Glutamatergic neuron (in vitro differentiated cells): ENCODE data around the gene ZYG11B. TPM values are rescaled to one million over a fixed set of nuclear protein-coding genes. Genes with fewer than 3 reads are reported as not detected.

ENCODE experiments used
- DNase-seq: peaks from one replicate; pipeline ENCODE4 v3.0.0; 2022
- H3K27ac Mint-ChIP-seq: one replicate; pipeline ENCODE4 v1.8.0; 2020; ENCODE audit warnings: mild to moderate bottlenecking, mixed read lengths, inconsistent platforms; ENCODE audit not compliant: unreplicated experiment
- H3K27me3 Mint-ChIP-seq: one replicate; pipeline ENCODE4 v1.8.0; 2020; ENCODE audit warnings: mild to moderate bottlenecking, moderate library complexity, mixed read lengths, inconsistent platforms; ENCODE audit not compliant: unreplicated experiment
- H3K36me3 Mint-ChIP-seq: one replicate; pipeline ENCODE4 v1.8.0; 2020; ENCODE audit warnings: mild to moderate bottlenecking, mixed read lengths, inconsistent platforms; ENCODE audit not compliant: unreplicated experiment
- H3K4me1 Mint-ChIP-seq: one replicate; pipeline ENCODE4 v1.8.0; 2020; ENCODE audit warnings: mild to moderate bottlenecking, low read depth, mixed read lengths, inconsistent platforms; ENCODE audit not compliant: unreplicated experiment
- H3K4me3 Mint-ChIP-seq: one replicate; pipeline ENCODE4 v1.8.0; 2020; ENCODE audit warnings: mild to moderate bottlenecking, mixed read lengths, inconsistent platforms; ENCODE audit not compliant: unreplicated experiment
- H3K9me3 Mint-ChIP-seq: one replicate; pipeline ENCODE4 v1.8.0; 2020; ENCODE audit warnings: mild to moderate bottlenecking, moderate library complexity, mixed read lengths, inconsistent platforms; ENCODE audit not compliant: unreplicated experiment
- total RNA-seq: library from RNA; stranded (reverse); fragmentation: NEBNext Ultra II Directional; extraction: Animal tissue kit (Norgen Biotek cat#: 25700); gene quantifications from one replicate; pipeline ENCODE4 v1.2.1, GENCODE V29; 2021; ENCODE audit not compliant: unreplicated experiment
- TF ChIP-seq, protein P1 (sequence below): fragments of 200-600 bp; sonication (generic); IDR thresholded peaks from one replicate; pipeline ENCODE4 v1.5.0; 2021; ENCODE audit not compliant: partially characterized antibody, unreplicated experiment

Gene ZYG11B
- total RNA-seq, 1 donor from 2014 or later = 47.2 TPM

DNA sequence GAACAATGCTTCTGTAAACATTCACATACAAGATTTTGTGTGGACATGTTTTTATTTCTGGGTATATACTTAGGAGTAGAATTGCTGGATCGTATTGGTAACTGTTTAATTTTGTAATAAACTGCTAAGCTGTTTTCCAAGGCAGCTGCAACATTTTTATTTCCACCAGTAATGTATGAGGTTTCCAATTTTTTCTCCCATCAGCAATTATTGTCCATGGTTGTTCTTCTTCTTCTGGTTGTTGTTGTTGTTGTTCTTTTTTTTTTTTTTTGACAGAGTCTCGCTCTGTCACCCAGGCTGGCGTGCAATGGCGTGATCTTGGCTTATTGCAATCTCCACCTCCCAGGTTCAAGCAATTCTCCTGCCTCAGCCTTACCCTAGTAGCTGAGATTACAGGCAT is 26.9 kb downstream of the ZYG11B start:
- Mint-ChIP-seq H3K27ac (no peak overlapping the region), H3K9me3 (no peaks in the 10 kb centered on the region), H3K4me3 (no peak overlapping the region), H3K4me1 (peaks cover 4% of the 10 kb centered on the region), H3K27me3 (no peaks in the 10 kb centered on the region), H3K36me3 (no peaks in the 10 kb centered on the region)
- TF ChIP-seq, protein P1, sequence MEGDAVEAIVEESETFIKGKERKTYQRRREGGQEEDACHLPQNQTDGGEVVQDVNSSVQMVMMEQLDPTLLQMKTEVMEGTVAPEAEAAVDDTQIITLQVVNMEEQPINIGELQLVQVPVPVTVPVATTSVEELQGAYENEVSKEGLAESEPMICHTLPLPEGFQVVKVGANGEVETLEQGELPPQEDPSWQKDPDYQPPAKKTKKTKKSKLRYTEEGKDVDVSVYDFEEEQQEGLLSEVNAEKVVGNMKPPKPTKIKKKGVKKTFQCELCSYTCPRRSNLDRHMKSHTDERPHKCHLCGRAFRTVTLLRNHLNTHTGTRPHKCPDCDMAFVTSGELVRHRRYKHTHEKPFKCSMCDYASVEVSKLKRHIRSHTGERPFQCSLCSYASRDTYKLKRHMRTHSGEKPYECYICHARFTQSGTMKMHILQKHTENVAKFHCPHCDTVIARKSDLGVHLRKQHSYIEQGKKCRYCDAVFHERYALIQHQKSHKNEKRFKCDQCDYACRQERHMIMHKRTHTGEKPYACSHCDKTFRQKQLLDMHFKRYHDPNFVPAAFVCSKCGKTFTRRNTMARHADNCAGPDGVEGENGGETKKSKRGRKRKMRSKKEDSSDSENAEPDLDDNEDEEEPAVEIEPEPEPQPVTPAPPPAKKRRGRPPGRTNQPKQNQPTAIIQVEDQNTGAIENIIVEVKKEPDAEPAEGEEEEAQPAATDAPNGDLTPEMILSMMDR = no peak
- DNase-seq = no peak

GRCh38 chr1:52756020-52756419 is 29.8 kb downstream of the ZYG11B start:
- Mint-ChIP-seq H3K27ac (no peak overlapping the region), H3K9me3 (no peaks in the 10 kb centered on the region), H3K27me3 (no peaks in the 10 kb centered on the region), H3K36me3 (no peaks in the 10 kb centered on the region), H3K4me3 (no peak overlapping the region), H3K4me1 (peaks cover 4% of the 10 kb centered on the region)
- TF ChIP-seq, protein P1 = no peak
- no peak for DNase-seq

- no peak for DNase-seq
- H3K36me3 Mint-ChIP-seq = no peaks in the 10 kb centered on the region
- TF ChIP-seq, protein P1 = no peak
- H3K9me3 Mint-ChIP-seq = no peaks in the 10 kb centered on the region
- no peaks in the 10 kb centered on the region for H3K27me3 Mint-ChIP-seq
- H3K4me1 Mint-ChIP-seq = peaks cover 4% of the 10 kb centered on the region
- H3K4me3 Mint-ChIP-seq = no peak overlapping the region
- no peak overlapping the region for H3K27ac Mint-ChIP-seq
Measured at GRCh38 chr1:52759908-52760307, 33.7 kb downstream of the ZYG11B start.

DNA sequence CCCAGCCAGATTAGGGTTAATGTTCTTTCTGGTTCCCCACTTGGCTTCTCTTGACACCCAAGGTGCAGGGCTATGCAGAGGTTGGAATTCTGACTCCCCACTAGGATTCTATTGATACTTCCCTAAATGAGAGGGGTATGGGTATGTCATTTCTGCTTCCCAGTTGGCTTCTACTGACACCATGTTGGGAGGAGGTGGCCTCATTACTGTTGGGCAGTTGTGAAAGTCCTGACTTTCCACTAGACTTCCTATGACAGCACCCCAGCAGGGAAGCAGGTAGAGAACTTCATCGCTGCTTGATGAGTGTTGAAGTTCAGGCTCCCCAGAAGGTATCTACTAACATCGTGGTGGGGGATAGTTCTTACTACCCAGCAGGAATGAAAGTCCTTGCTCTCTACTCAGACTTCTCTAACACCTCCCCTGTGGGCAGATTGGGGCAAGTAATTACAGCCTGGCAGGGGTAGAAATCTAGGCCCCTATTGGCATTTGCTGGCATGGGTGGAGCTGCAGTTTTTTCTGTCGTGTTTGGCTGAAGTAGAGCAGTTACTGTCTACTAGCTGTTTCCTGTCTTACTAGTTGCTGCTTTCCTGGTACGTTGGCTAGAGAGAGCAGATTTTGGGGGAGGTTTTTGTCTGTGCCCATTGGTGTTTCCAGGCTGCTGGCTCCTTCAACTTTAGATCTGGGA is 41.5 kb downstream of the ZYG11B start:
- Mint-ChIP-seq H3K36me3 (no peaks in the 10 kb centered on the region), H3K4me3 (no peak overlapping the region), H3K27ac (no peak overlapping the region), H3K9me3 (no peaks in the 10 kb centered on the region), H3K27me3 (no peaks in the 10 kb centered on the region), H3K4me1 (peaks cover 10% of the 10 kb centered on the region)
- DNase-seq = no peak
- TF ChIP-seq, protein P1 = no peak

- H3K4me1 Mint-ChIP-seq = peaks cover 10% of the 10 kb centered on the region
- DNase-seq = no peak
- H3K36me3 Mint-ChIP-seq = no peaks in the 10 kb centered on the region
- TF ChIP-seq, protein P1 = no peak
- H3K27ac Mint-ChIP-seq = no peak overlapping the region
- no peaks in the 10 kb centered on the region for H3K9me3 Mint-ChIP-seq
- H3K27me3 Mint-ChIP-seq = no peaks in the 10 kb centered on the region
- H3K4me3 Mint-ChIP-seq = no peak overlapping the region
Measured at GRCh38 chr1:52769346-52770033, 43.2 kb downstream of the ZYG11B start.
